ENCODE data around the gene CCDC136.

DNA sequence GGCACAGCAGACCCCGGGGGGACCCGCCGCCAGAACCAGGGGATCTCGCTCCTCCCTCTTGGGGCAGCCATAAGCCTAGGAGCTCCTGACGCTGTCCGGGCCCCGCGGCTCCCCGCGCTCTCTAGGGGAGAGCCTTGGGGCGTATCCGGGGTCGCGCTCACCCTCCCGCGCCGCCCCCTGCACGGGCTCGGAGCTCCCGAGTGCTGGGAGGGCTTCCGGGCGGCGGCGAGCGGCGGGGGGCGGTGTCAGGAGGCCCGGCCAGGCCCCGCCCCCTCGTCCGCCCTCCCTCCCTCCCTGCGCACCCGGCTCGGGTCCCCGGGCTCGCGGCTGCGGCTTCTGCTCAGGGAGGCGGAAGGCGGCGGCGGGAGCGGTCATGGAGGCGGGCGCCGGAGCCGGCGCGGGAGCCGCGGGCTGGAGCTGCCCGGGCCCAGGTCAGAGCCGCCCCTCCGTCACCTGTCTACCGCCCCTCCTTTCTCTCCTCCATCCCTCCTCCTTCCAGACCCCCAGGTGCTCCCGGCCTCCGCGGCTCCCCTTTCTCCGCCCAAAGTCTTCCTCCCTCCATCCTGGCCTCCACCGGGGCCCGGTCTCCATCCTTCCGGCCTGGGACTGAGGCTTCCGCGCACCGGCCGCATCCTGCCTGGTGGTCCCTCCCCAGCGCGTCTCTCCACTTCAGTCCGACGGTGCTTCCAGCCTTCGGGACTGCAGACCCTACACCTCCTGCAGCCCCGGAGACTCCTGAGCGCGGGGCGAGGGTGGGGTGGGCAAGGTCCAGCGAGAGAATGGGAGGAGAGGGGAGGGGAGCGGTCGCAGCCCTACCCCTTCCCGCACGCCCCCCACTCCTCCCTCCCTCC, at the start of gene CCDC136:
- TF ChIP-seq POLR2A (IDR thresholded peaks at IDR 0.05): peak; percentile 47 to 57
- TF ChIP-seq, protein P1, sequence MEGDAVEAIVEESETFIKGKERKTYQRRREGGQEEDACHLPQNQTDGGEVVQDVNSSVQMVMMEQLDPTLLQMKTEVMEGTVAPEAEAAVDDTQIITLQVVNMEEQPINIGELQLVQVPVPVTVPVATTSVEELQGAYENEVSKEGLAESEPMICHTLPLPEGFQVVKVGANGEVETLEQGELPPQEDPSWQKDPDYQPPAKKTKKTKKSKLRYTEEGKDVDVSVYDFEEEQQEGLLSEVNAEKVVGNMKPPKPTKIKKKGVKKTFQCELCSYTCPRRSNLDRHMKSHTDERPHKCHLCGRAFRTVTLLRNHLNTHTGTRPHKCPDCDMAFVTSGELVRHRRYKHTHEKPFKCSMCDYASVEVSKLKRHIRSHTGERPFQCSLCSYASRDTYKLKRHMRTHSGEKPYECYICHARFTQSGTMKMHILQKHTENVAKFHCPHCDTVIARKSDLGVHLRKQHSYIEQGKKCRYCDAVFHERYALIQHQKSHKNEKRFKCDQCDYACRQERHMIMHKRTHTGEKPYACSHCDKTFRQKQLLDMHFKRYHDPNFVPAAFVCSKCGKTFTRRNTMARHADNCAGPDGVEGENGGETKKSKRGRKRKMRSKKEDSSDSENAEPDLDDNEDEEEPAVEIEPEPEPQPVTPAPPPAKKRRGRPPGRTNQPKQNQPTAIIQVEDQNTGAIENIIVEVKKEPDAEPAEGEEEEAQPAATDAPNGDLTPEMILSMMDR (IDR thresholded peaks at IDR 0.05 in 4 of 5, conservative IDR thresholded peaks at IDR 0.05 in 1 of 5): no peak
